GM21529 (cell line): ENCODE measurements around the gene BORCS5.
"Not testable (repeated sequence)": the region's sequence is repeated elsewhere in the genome, so short reads cannot be mapped to it uniquely, and the experiment has no call there.

Experiments used
- ATAC-seq: cut with Tn5 transposase; IDR thresholded peaks from one replicate; pipeline ENCODE4 v1.9.1; 2021; ENCODE audit not compliant: unreplicated experiment

BORCS5 gene

GRCh38 chr12:12482150-12482761 is 125.4 kb downstream of the BORCS5 start:
- no peak for ATAC-seq

GRCh38 chr12:12482959-12483358 is 126.1 kb downstream of the BORCS5 start:
- ATAC-seq, result no peak

- ATAC-seq, result no peak
Measured at GRCh38 chr12:12483438-12483837, 126.6 kb downstream of the BORCS5 start.

GRCh38 chr12:12486661-12487240 is 129.9 kb downstream of the BORCS5 start:
- ATAC-seq, result peak; percentile 86

GRCh38 chr12:12487490-12487889 is 130.6 kb downstream of the BORCS5 start:
- ATAC-seq, result no peak

GRCh38 chr12:12488296-12488695 is 131.4 kb downstream of the BORCS5 start:
- ATAC-seq, result no peak

- ATAC-seq, result no peak
Measured at GRCh38 chr12:12488823-12489550, 132.1 kb downstream of the BORCS5 start.

GRCh38 chr12:12491606-12492005 is 134.7 kb downstream of the BORCS5 start:
- no peak for ATAC-seq

- ATAC-seq, result no peak
Measured at GRCh38 chr12:12492547-12492946, 135.7 kb downstream of the BORCS5 start.

- no peak for ATAC-seq
Measured at GRCh38 chr12:12495536-12495935, 138.7 kb downstream of the BORCS5 start.

GRCh38 chr12:12498210-12498609 is 141.3 kb downstream of the BORCS5 start:
- ATAC-seq, result no peak

GRCh38 chr12:12499909-12500604 is 143.2 kb downstream of the BORCS5 start:
- no peak for ATAC-seq

- ATAC-seq, result no peak
Measured at GRCh38 chr12:12501121-12501520, 144.2 kb downstream of the BORCS5 start.

- ATAC-seq, result not testable (repeated sequence)
Measured at GRCh38 chr12:12502130-12502814, 145.4 kb downstream of the BORCS5 start.

- no peak for ATAC-seq
Measured at GRCh38 chr12:12502815-12503151, 145.9 kb downstream of the BORCS5 start.

- ATAC-seq, result no peak
Measured at GRCh38 chr12:12503384-12504078, 146.7 kb downstream of the BORCS5 start.

- peak; percentile 93 for ATAC-seq
Measured at GRCh38 chr12:12505544-12506495, 148.9 kb downstream of the BORCS5 start.

GRCh38 chr12:12506496-12506890 is 149.6 kb downstream of the BORCS5 start:
- ATAC-seq, result no peak

- no peak for ATAC-seq
Measured at GRCh38 chr12:12507121-12507520, 150.2 kb downstream of the BORCS5 start.

GRCh38 chr12:12508612-12509011 is 151.7 kb downstream of the BORCS5 start:
- ATAC-seq, result no peak
